Body of pancreas (tissue), 4 donors: ENCODE data around the gene TRAK1.

Experiments
- CTCF ChIP-seq, 7 experiments: fragments of 450-650 bp in 4 of 7; fragments of 200-600 bp in 3 of 7; sonication (generic) in 3 of 7; IDR thresholded peaks; one replicate each; pipeline ENCODE4 v1.5.1; 2016 to 2019; ENCODE audit warnings: antibody characterized with exemption in 7 of 7
- POLR2A ChIP-seq, 3 donors: fragments of 450-650 bp; IDR thresholded peaks; one replicate each; pipeline ENCODE4 v1.6.1; 2016; ENCODE audit warnings: antibody characterized with exemption in 3 of 3, mild to moderate bottlenecking in 2 of 3

DNA sequence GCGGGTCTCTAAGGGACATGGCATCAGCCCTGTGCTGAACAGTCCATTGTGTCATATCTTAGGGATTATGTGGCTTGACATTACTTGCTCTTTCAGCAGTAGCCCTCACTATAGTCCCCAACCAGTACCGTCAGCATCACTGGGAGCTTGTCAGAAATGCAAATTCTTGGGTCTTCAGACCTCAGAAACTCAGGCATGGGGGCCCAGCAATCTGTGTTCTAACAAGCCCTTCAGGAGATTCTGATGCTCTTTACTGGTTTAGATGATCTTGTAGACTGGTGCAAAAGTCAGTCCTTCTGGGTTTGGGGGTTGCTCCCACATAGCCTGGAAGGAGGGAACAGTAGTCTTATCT, 39.0 kb upstream of the TRAK1 start:
- TF ChIP-seq CTCF (IDR thresholded peaks at IDR 0.05) = no peak
- no peak for TF ChIP-seq POLR2A (IDR thresholded peaks at IDR 0.05)
